Frontal cortex (tissue), 4 donors: ENCODE results near the gene PDZD8. TPM values are rescaled to one million over a fixed set of nuclear protein-coding genes. Genes with fewer than 3 reads are reported as not detected.

Experiments
- DNase-seq, 2 donors: peaks; one replicate each; pipeline ENCODE4 v3.0.0; 2012; ENCODE audit warnings: low spot score in 2 of 2
- FAIRE-seq: peaks from 2 replicates; lab custom pipeline; 2012; peaks lifted over from hg19 to GRCh38; lab: Jason Lieb, UNC
- total RNA-seq: library from RNA; depleted of rRNA; stranded (reverse); fragments of >200 nt; gene quantifications from one replicate; pipeline ENCODE4 v1.2.3, GENCODE V29; 2014
- donor health status: control.
- donor health status: control.
- donor health status: control.

The PDZD8 gene
- total RNA-seq = 22.0 TPM

GRCh38 chr10:117375360-117376178 lies at the start of gene PDZD8:
PDZD8 (minus strand) TSS chr10:117375440; CDS start chr10:117375227, 213 bp downstream.
- FAIRE-seq (no peak), DNase-seq (peak; percentile 94)

- FAIRE-seq (no peak), DNase-seq (no peak)
Observed at GRCh38 chr10:117424171-117424570, 48.9 kb upstream of the PDZD8 start.

GRCh38 chr10:117421985-117422384 lies 46.7 kb upstream of the PDZD8 start:
- DNase-seq = no peak
- no peak for FAIRE-seq

- no peak for FAIRE-seq
- DNase-seq = no peak
Observed at GRCh38 chr10:117420768-117421167, 45.5 kb upstream of the PDZD8 start.

GRCh38 chr10:117419921-117420320 lies 44.7 kb upstream of the PDZD8 start:
- DNase-seq (no peak), FAIRE-seq (no peak)

GRCh38 chr10:117419159-117419558 lies 43.9 kb upstream of the PDZD8 start:
- FAIRE-seq (no peak), DNase-seq (no peak)

GRCh38 chr10:117418121-117418520 lies 42.9 kb upstream of the PDZD8 start:
- DNase-seq (no peak), FAIRE-seq (no peak)

GRCh38 chr10:117417196-117417595 lies 42.0 kb upstream of the PDZD8 start:
- DNase-seq (no peak), FAIRE-seq (no peak)

- DNase-seq (no peak), FAIRE-seq (no peak)
Observed at GRCh38 chr10:117413928-117414618, 38.8 kb upstream of the PDZD8 start.

- DNase-seq = no peak
- no peak for FAIRE-seq
Observed at GRCh38 chr10:117412469-117413010, 37.3 kb upstream of the PDZD8 start.

- DNase-seq (no peak), FAIRE-seq (no peak)
Observed at GRCh38 chr10:117411479-117412399, 36.5 kb upstream of the PDZD8 start.

GRCh38 chr10:117410557-117410956 lies 35.3 kb upstream of the PDZD8 start:
- no peak for FAIRE-seq
- no peak for DNase-seq

- no peak for FAIRE-seq
Observed at GRCh38 chr10:117409549-117410305, 34.5 kb upstream of the PDZD8 start.

GRCh38 chr10:117408436-117409384 lies 33.5 kb upstream of the PDZD8 start:
- DNase-seq (no peak), FAIRE-seq (no peak)

More at GRCh38 chr10:117409549-117410305, 34.5 kb upstream of the PDZD8 start:
- no peak for DNase-seq

GRCh38 chr10:117405730-117406129 lies 30.5 kb upstream of the PDZD8 start:
- DNase-seq (no peak), FAIRE-seq (no peak)

- DNase-seq = no peak
- FAIRE-seq = no peak
Observed at GRCh38 chr10:117400329-117400728, 25.1 kb upstream of the PDZD8 start.

- DNase-seq (no peak), FAIRE-seq (no peak)
Observed at GRCh38 chr10:117399341-117400196, 24.3 kb upstream of the PDZD8 start.
